Astrocyte (in vitro differentiated cells and primary cell): ENCODE data around the gene MYG1. TPM values are rescaled to one million over a fixed set of nuclear protein-coding genes. Genes with fewer than 3 reads are reported as not detected.

ENCODE experiments used
- DNase-seq: peaks from one replicate; pipeline ENCODE4 v3.0.0-alpha.2; 2010; ENCODE audit warnings: low read depth
- FAIRE-seq: peaks from 2 replicates; lab custom pipeline; 2011; peaks lifted over from hg19 to GRCh38; lab: Jason Lieb, UNC
- H2AFZ ChIP-seq: 2 replicates; pipeline ENCODE4 v1.6.0; 2012; ENCODE audit warnings: low read depth, low read length, inconsistent platforms
- H3K27ac ChIP-seq: 2 replicates; pipeline ENCODE4 v1.5.1; 2011; ENCODE audit warnings: low read depth, low read length, inconsistent platforms
- H3K27me3 ChIP-seq: 2 replicates; pipeline ENCODE4 v1.6.0; 2011; ENCODE audit warnings: low read length, inconsistent platforms; ENCODE audit not compliant: insufficient read depth
- H3K36me3 ChIP-seq: 2 replicates; pipeline ENCODE4 v1.5.1; 2011; ENCODE audit warnings: low read length, inconsistent platforms; ENCODE audit not compliant: insufficient read depth
- H3K4me1 ChIP-seq: 2 replicates; pipeline ENCODE4 v1.5.1; 2011; ENCODE audit warnings: low read length, inconsistent platforms; ENCODE audit not compliant: insufficient read depth
- H3K4me2 ChIP-seq: 2 replicates; pipeline ENCODE4 v1.6.0; 2012; ENCODE audit warnings: low read length, inconsistent platforms
- H3K4me3 ChIP-seq: 2 replicates; pipeline ENCODE4 v1.5.1; 2011; ENCODE audit warnings: low read depth, mild to moderate bottlenecking, low read length, inconsistent platforms; ENCODE audit not compliant: insufficient read depth
- H3K79me2 ChIP-seq: 2 replicates; pipeline ENCODE4 v1.6.0; 2012; ENCODE audit warnings: mild to moderate bottlenecking, low read length, inconsistent platforms; ENCODE audit not compliant: insufficient read depth
- H3K9ac ChIP-seq: 2 replicates; pipeline ENCODE4 v1.6.0; 2012; ENCODE audit warnings: mild to moderate bottlenecking, low read length, inconsistent platforms
- H3K9me3 ChIP-seq: 2 replicates; pipeline ENCODE4 v1.5.1; 2012; ENCODE audit warnings: low read depth, mild to moderate bottlenecking, low read length, inconsistent platforms; ENCODE audit not compliant: insufficient read depth
- H4K20me1 ChIP-seq: 2 replicates; pipeline ENCODE4 v1.6.0; 2012; ENCODE audit warnings: low read length, inconsistent platforms; ENCODE audit not compliant: insufficient read depth
- H3K27ac Mint-ChIP-seq: one replicate; pipeline ENCODE4 v1.8.0; 2021; ENCODE audit warnings: mild to moderate bottlenecking, mixed read lengths; ENCODE audit not compliant: unreplicated experiment
- H3K27me3 Mint-ChIP-seq: one replicate; pipeline ENCODE4 v1.8.0; 2021; ENCODE audit warnings: low read depth, mixed read lengths; ENCODE audit not compliant: unreplicated experiment
- H3K36me3 Mint-ChIP-seq: one replicate; pipeline ENCODE4 v1.8.0; 2021; ENCODE audit warnings: low read depth, mixed read lengths; ENCODE audit not compliant: unreplicated experiment
- H3K4me1 Mint-ChIP-seq: one replicate; pipeline ENCODE4 v1.8.0; 2021; ENCODE audit warnings: low read depth, mixed read lengths; ENCODE audit not compliant: unreplicated experiment
- H3K4me3 Mint-ChIP-seq: one replicate; pipeline ENCODE4 v1.8.0; 2021; ENCODE audit warnings: mild to moderate bottlenecking, moderate library complexity, mixed read lengths; ENCODE audit not compliant: unreplicated experiment
- H3K9me3 Mint-ChIP-seq: one replicate; pipeline ENCODE4 v1.8.0; 2021; ENCODE audit warnings: mild to moderate bottlenecking, mixed read lengths; ENCODE audit not compliant: unreplicated experiment
- CTCF ChIP-seq: IDR thresholded peaks from 2 replicates; pipeline ENCODE4 v1.5.1; 2011; ENCODE audit warnings: low read depth, mild to moderate bottlenecking, inconsistent platforms, low read length, moderate library complexity; ENCODE audit not compliant: insufficient read depth
- EZH2 ChIP-seq: IDR thresholded peaks from 2 replicates; pipeline ENCODE4 v1.6.1; 2012; ENCODE audit warnings: mild to moderate bottlenecking, low read length, inconsistent platforms; ENCODE audit not compliant: insufficient read depth
- total RNA-seq: library from RNA; stranded (reverse); gene quantifications from 2 replicates; pipeline ENCODE4 v1.2.1, GENCODE V29; 2021

Gene MYG1
- total RNA-seq, 1 donor from 2014 or later = 40.9 TPM

GRCh38 chr12:53313996-53314395 is 14.5 kb downstream of the MYG1 start:
- H3K4me1 ChIP-seq = no peaks in the 10 kb centered on the region
- Mint-ChIP-seq H3K4me3 (no peak overlapping the region), H3K9me3 (no peaks in the 10 kb centered on the region), H3K27ac (no peak overlapping the region), H3K4me1 (no peaks in the 10 kb centered on the region), H3K36me3 (peaks cover 14% of the 10 kb centered on the region), H3K27me3 (no peaks in the 10 kb centered on the region)
- no peak overlapping the region for H3K4me2 ChIP-seq
- H3K27ac ChIP-seq = no peak overlapping the region
- no peak overlapping the region for H3K9ac ChIP-seq
- no peaks in the 10 kb centered on the region for H3K9me3 ChIP-seq
- TF ChIP-seq CTCF (no peak), EZH2 (no peak)
- no peak for DNase-seq
- no peaks in the 10 kb centered on the region for H3K27me3 ChIP-seq
- peaks cover 19% of the 10 kb centered on the region for H3K36me3 ChIP-seq
- no peak overlapping the region for H2AFZ ChIP-seq
- no peaks in the 10 kb centered on the region for H4K20me1 ChIP-seq
- FAIRE-seq = no peak
- H3K4me3 ChIP-seq = no peak overlapping the region
- H3K79me2 ChIP-seq = no peaks in the 10 kb centered on the region

- peaks cover 20% of the 10 kb centered on the region for H3K4me1 ChIP-seq
- H3K27me3 ChIP-seq = no peaks in the 10 kb centered on the region
- peak overlapping the region; percentile 85 for H3K27ac ChIP-seq
- no peaks in the 10 kb centered on the region for H3K9me3 Mint-ChIP-seq
- peaks cover 2% of the 10 kb centered on the region for H3K27me3 Mint-ChIP-seq
- no peak for FAIRE-seq
- no peaks in the 10 kb centered on the region for H3K9me3 ChIP-seq
- no peaks in the 10 kb centered on the region for H4K20me1 ChIP-seq
- H3K27ac Mint-ChIP-seq = peak overlapping the region; percentile 99
- TF ChIP-seq EZH2 (no peak), CTCF (no peak)
- peak overlapping the region; percentile 95 for H3K4me3 Mint-ChIP-seq
- peaks cover 10% of the 10 kb centered on the region for H3K79me2 ChIP-seq
- peak overlapping the region; percentile 97 for H2AFZ ChIP-seq
- H3K4me2 ChIP-seq = peak overlapping the region; percentile 90
- DNase-seq = no peak
- H3K9ac ChIP-seq = peak overlapping the region; percentile 88
- peaks cover 14% of the 10 kb centered on the region for H3K4me1 Mint-ChIP-seq
- peak overlapping the region; percentile 89 for H3K4me3 ChIP-seq
- peaks cover 9% of the 10 kb centered on the region for H3K36me3 ChIP-seq
- peaks cover 3% of the 10 kb centered on the region for H3K36me3 Mint-ChIP-seq
Measured at GRCh38 chr12:53320352-53321195, 21.1 kb downstream of the MYG1 start.
